BE2C (cell line): ENCODE data around the gene HERC5.

Experiments
- DNase-seq: peaks from one replicate; pipeline ENCODE4 v3.0.0-alpha.2; 2020
- H3K27me3 ChIP-seq: fragments of 250-450 bp; sonication (Bioruptor Pico); 2 replicates; pipeline ENCODE4 v1.5.1; 2020; ENCODE audit warnings: mild to moderate bottlenecking
- H3K36me3 ChIP-seq: fragments of 250-450 bp; sonication (Bioruptor Pico); 2 replicates; pipeline ENCODE4 v1.5.1; 2020; ENCODE audit warnings: mild to moderate bottlenecking
- H3K4me1 ChIP-seq: fragments of 250-450 bp; sonication (Bioruptor Pico); 2 replicates; pipeline ENCODE4 v1.5.1; 2020
- H3K4me3 ChIP-seq: 2 replicates; pipeline ENCODE4 v1.5.1; 2011; ENCODE audit warnings: low read depth, low read length
- H3K9me3 ChIP-seq: fragments of 250-450 bp; sonication (Bioruptor Pico); 2 replicates; pipeline ENCODE4 v1.5.1; 2020
- TF ChIP-seq, protein P1 (sequence below): IDR thresholded peaks from 2 replicates; pipeline ENCODE4 v1.5.1; 2012; ENCODE audit warnings: mild to moderate bottlenecking, low read depth, low read length

Gene HERC5

DNA sequence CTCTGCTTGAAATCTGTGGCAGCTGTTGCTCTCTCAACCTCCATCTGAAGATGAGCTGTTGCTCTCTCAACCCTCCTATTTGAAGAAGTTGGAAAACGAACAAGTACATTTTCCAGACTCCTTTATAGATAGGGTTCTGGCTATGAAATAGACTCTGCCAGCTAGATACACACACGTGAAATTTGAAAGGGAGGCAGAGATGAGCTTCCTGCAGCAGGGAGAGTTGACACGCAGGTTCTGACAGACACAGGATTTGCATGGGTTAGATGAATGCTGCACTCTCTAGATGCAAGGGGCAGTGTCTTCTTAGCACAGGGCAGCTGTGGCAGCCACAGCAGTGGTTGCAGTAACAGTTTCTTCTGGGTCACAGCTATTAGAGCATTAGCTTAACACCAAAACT is 74.6 kb downstream of the HERC5 start:
- H3K27me3 ChIP-seq = no peaks in the 10 kb centered on the region
- DNase-seq = no peak
- TF ChIP-seq, protein P1, sequence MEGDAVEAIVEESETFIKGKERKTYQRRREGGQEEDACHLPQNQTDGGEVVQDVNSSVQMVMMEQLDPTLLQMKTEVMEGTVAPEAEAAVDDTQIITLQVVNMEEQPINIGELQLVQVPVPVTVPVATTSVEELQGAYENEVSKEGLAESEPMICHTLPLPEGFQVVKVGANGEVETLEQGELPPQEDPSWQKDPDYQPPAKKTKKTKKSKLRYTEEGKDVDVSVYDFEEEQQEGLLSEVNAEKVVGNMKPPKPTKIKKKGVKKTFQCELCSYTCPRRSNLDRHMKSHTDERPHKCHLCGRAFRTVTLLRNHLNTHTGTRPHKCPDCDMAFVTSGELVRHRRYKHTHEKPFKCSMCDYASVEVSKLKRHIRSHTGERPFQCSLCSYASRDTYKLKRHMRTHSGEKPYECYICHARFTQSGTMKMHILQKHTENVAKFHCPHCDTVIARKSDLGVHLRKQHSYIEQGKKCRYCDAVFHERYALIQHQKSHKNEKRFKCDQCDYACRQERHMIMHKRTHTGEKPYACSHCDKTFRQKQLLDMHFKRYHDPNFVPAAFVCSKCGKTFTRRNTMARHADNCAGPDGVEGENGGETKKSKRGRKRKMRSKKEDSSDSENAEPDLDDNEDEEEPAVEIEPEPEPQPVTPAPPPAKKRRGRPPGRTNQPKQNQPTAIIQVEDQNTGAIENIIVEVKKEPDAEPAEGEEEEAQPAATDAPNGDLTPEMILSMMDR = no peak
- no peaks in the 10 kb centered on the region for H3K9me3 ChIP-seq
- H3K4me3 ChIP-seq = no peak overlapping the region
- no peaks in the 10 kb centered on the region for H3K36me3 ChIP-seq
- no peaks in the 10 kb centered on the region for H3K4me1 ChIP-seq

DNA sequence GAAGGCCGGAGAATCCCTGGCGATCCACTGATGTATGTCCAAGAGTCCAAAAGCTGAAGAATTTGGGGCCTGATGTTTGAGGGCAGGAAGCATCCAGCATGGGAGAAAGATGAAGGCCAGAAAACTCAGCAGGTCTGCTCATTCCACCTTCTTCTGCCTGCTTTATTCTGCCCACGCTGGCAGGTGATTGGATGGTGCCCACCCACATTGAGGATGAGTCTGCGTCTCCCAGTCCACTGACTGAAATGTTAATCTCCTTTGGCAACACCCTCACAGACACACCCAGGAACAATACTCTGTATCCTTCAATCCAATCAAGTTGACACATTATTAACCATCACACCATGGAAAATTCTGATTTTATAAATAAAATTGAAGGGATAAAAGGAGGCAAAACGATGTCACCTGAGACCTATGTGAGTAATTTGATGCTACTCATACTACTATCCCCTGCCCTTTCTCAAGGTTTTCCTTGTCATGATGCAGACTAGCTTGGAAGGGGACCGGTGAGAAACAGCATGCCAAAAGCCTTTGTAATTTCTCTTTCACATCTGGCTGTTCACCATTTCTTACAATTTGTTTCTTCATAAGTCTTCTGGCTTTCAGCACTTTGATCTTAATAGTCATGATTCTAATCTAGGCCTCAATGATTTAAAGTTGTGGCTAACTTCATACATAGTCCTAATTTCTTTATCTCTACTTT is 76.3 kb downstream of the HERC5 start:
- Histone ChIP-seq H3K36me3 (no peaks in the 10 kb centered on the region), H3K9me3 (no peaks in the 10 kb centered on the region), H3K27me3 (no peaks in the 10 kb centered on the region), H3K4me1 (no peaks in the 10 kb centered on the region), H3K4me3 (no peak overlapping the region)
- DNase-seq = no peak
- TF ChIP-seq, protein P1 = no peak

DNA sequence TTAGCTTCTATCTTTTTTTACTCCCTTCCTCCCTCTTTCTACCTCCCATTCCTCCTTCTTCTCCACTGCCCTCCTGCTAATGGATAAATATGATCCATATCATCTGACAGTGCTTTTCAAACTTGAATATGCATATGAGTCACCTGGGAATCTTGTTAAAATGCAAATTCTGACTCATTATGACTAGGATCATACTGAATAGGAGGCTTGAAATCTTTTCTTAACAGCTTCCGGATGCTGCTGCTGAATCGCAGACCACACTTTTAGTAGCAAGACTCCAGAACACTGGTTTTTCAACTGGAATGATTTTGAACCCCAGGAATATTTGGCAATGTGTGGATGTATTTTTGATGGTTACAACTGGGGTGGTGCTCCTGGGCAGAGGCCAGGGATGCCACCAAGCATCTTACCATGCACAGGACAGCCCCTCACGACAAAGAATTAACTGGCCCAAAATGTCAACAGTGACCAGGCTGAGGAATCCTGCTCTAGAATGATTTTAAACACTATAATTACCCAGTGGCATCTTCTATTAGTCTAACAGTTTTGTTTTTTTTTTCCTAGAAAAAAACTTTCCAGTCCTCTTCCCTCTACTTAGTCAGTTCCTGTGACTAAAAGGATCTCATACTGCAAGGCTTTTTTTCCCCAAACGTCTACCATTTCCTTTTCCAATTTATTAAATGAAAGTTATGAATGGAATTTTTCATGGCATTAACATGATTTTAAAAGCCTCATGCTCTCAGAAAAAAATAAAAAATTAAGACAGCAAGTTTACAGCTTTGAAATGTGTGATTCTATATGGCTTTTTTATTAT is 77.2 kb downstream of the HERC5 start:
- Histone ChIP-seq H3K36me3 (no peaks in the 10 kb centered on the region), H3K27me3 (no peaks in the 10 kb centered on the region), H3K9me3 (no peaks in the 10 kb centered on the region), H3K4me3 (no peak overlapping the region), H3K4me1 (no peaks in the 10 kb centered on the region)
- DNase-seq = no peak
- TF ChIP-seq, protein P1 = no peak

DNA sequence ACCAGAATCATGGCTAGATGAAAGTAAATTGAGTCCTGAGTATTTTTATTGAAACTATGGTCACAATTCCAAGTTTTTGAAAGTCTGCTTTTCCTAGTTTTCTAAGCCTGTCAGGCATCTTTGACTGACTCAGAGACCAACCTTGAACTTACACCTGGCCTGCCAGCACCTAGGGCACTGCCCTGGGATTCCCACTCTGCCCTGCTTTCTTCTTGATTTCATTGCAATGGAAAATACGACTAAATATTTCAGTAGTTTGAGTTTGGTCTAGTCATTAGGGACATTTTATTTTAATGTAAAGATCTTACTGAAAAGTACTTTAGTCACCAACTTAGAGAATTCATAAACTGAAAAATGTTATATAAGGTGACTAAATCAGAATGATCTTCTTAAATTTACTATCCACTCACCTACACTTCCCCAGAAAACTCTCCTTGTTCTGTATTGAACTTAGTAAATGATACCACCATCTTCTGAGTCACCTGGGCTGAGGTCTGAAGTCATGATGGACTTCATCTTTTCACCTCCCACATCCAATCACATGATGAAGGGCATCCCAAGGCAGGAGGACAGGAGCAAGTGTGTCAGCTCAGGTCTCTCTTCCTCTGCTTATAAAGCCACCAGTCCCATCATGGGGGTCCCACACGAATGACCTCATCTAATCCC is 78.3 kb downstream of the HERC5 start:
- no peaks in the 10 kb centered on the region for H3K4me1 ChIP-seq
- no peaks in the 10 kb centered on the region for H3K36me3 ChIP-seq
- DNase-seq = no peak
- H3K27me3 ChIP-seq = no peaks in the 10 kb centered on the region
- H3K9me3 ChIP-seq = no peaks in the 10 kb centered on the region
- no peak overlapping the region for H3K4me3 ChIP-seq
- TF ChIP-seq, protein P1 = no peak

DNA sequence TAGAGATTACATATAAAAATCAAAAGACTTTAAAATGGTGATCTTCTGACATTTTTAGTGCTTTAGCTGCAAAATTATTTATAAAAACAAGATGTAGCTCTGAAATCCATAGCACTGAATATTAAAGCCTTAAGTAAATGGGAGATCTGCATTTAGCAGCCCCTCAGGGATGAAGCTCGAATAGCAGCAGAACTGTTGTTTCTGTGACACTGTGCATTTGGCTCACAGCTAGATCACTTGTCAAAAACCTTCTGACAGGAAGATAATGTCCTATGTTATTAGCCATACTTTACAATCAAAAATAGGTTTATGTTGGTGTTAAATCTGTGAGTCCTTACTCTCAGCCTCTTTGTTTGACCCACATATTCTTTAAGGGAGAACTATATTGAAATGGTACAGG is 80.8 kb downstream of the HERC5 start:
- no peak overlapping the region for H3K4me3 ChIP-seq
- TF ChIP-seq, protein P1 = no peak
- no peaks in the 10 kb centered on the region for H3K4me1 ChIP-seq
- H3K27me3 ChIP-seq = no peaks in the 10 kb centered on the region
- no peaks in the 10 kb centered on the region for H3K36me3 ChIP-seq
- no peak for DNase-seq
- no peaks in the 10 kb centered on the region for H3K9me3 ChIP-seq
